Lower lobe of right lung (tissue), 2 donors: Measurements from ENCODE around the gene CTNNA3. TPM values are rescaled to one million over a fixed set of nuclear protein-coding genes. Genes with fewer than 3 reads are reported as not detected.
"Not testable (repeated sequence)": the region's sequence is repeated elsewhere in the genome, so short reads cannot be mapped to it uniquely, and the experiment has no call there.

Experiments used
- ATAC-seq, 2 donors: fragments of 200-7000 bp; cut with Tn5 transposase; one replicate each; pipeline ENCODE4 v1.9.1; 2020 to 2022; ENCODE audit warnings: mild to moderate bottlenecking in 2 of 2, moderate library complexity in 2 of 2
- DNase-seq: peaks from one replicate; pipeline ENCODE4 v3.0.0-alpha.2; 2020
- H3K27ac ChIP-seq: fragments of 200-600 bp; one replicate; pipeline ENCODE4 v1.8.0; 2022
- H3K27me3 ChIP-seq: fragments of 200-600 bp; one replicate; pipeline ENCODE4 v1.8.0; 2022; ENCODE audit warnings: low read depth
- H3K36me3 ChIP-seq: fragments of 200-600 bp; one replicate; pipeline ENCODE4 v1.8.0; 2022; ENCODE audit warnings: mild to moderate bottlenecking
- H3K4me1 ChIP-seq: fragments of 200-600 bp; one replicate; pipeline ENCODE4 v1.8.0; 2022
- H3K4me3 ChIP-seq: fragments of 200-600 bp; one replicate; pipeline ENCODE4 v1.8.0; 2022; ENCODE audit warnings: mild to moderate bottlenecking
- H3K9me3 ChIP-seq: fragments of 200-600 bp; one replicate; pipeline ENCODE4 v1.8.0; 2022
- CTCF ChIP-seq: fragments of 200-600 bp; IDR thresholded peaks from one replicate; pipeline ENCODE4 v1.8.0; 2022; ENCODE audit warnings: antibody characterized with exemption, mild to moderate bottlenecking
- intact Hi-C: fragments of 100-400 bp; cut with DNase I; formaldehyde crosslinking; loops from one replicate; pipeline ENCODE4 v1.11.0; 2022
- long read RNA-seq: library from polyadenylated mRNA; unstranded; transcript quantifications from one replicate; pipeline ENCODE4 v2.0.0, GENCODE V29; 2021
- total RNA-seq: library from RNA; stranded (reverse); fragmentation: NEBNext Ultra II Directional; extraction: Animal tissue kit (Norgen Biotek cat#: 25700); gene quantifications from one replicate; pipeline ENCODE4 v1.2.1, GENCODE V29; 2021
- donor health status: DM: no; HTN: yes; CAD: no; lungs with severe emphysema.

Gene CTNNA3
- not detected for total RNA-seq
- long read RNA-seq, partial matches to known transcripts, result 0 of 2 reads
- long read RNA-seq, other reads (novel, unspliced or antisense), result 2 of 2 reads

GRCh38 chr10:67696029-67696428, at the start of gene CTNNA3:
Gene CTNNA3, minus strand, starts transcription at chr10:67696195.
- DNase-seq (no peak), ATAC-seq (no peak)
- Histone ChIP-seq H3K9me3 (no peaks in the 10 kb centered on the region), H3K4me3 (no peak within 1 kb of the TSS), H3K36me3 (no peaks in the 10 kb centered on the region), H3K27ac (no peak within 1 kb of the TSS), H3K27me3 (peaks cover 9% of the 10 kb centered on the region), H3K4me1 (no peaks in the 10 kb centered on the region)
- intact Hi-C loops, result loop anchor here (5.0 kb wide), 1 partner anchor 81 kb away; no protein-coding TSS in a partner anchor
- TF ChIP-seq CTCF, result no peak

DNA sequence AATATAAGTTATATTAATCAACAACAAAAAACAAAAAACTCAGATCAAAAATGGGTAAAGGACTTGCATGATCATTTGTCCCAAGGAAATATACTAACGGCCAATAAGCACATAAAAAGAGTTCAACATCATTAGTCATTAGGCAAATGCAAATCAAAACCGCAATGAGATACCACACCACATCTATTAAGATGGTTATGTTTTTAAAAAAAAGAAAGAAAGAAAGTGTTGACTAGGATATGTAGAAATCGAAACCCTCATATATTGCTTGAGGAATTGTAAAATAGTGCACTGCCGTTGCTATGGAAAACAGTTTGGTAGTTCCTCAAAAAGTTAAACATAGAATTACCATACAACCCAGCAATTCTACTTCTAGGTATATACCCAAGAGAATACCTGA, 39.4 kb upstream of the CTNNA3 start:
- intact Hi-C loops, result no loop called here
- no peaks in the 10 kb centered on the region for H3K9me3 ChIP-seq
- H3K4me1 ChIP-seq, result no peaks in the 10 kb centered on the region
- TF ChIP-seq CTCF, result no peak
- ATAC-seq (no peak), DNase-seq (no peak)
- peaks cover 7% of the 10 kb centered on the region for H3K27me3 ChIP-seq
- H3K36me3 ChIP-seq, result no peaks in the 10 kb centered on the region
- H3K27ac ChIP-seq, result no peak overlapping the region
- H3K4me3 ChIP-seq, result no peak overlapping the region

DNA sequence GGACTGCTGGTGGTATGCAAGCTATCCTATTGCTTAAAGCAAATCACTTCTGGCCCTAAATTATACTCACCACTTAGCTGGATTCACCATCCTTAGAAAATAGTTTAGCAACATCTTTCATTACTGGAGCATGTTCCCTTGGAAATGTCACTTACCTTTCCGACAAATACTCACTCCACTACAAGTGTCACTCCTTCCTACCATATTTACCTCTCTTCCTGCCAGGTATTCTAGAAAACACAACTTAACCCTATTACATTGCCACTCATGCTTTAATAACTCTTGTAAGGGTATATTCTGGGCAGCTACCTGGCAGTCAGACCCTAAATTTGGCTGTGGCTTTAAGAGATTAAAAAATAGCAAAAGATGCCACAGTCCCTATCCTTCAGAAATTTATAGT, 37.5 kb upstream of the CTNNA3 start:
- DNase-seq (no peak), ATAC-seq (no peak)
- no peak overlapping the region for H3K4me3 ChIP-seq
- no peak overlapping the region for H3K27ac ChIP-seq
- peaks cover 7% of the 10 kb centered on the region for H3K27me3 ChIP-seq
- intact Hi-C loops, result no loop called here
- H3K9me3 ChIP-seq, result no peaks in the 10 kb centered on the region
- no peaks in the 10 kb centered on the region for H3K4me1 ChIP-seq
- no peak for TF ChIP-seq CTCF
- H3K36me3 ChIP-seq, result no peaks in the 10 kb centered on the region

- ATAC-seq, result no peak
- Histone ChIP-seq H3K4me3 (no peak overlapping the region), H3K36me3 (no peaks in the 10 kb centered on the region), H3K27me3 (no peaks in the 10 kb centered on the region), H3K9me3 (no peaks in the 10 kb centered on the region), H3K4me1 (no peaks in the 10 kb centered on the region), H3K27ac (no peak overlapping the region)
- no peak for DNase-seq
- intact Hi-C loops, result no loop called here
- TF ChIP-seq CTCF, result no peak
Measured at GRCh38 chr10:67725567-67725966, 29.6 kb upstream of the CTNNA3 start.

GRCh38 chr10:67723601-67724000, 27.6 kb upstream of the CTNNA3 start:
- no peak overlapping the region for H3K27ac ChIP-seq
- TF ChIP-seq CTCF, result no peak
- no peaks in the 10 kb centered on the region for H3K9me3 ChIP-seq
- DNase-seq, result no peak
- intact Hi-C loops, result no loop called here
- no peaks in the 10 kb centered on the region for H3K36me3 ChIP-seq
- H3K4me3 ChIP-seq, result no peak overlapping the region
- no peaks in the 10 kb centered on the region for H3K27me3 ChIP-seq
- no peak for ATAC-seq
- H3K4me1 ChIP-seq, result no peaks in the 10 kb centered on the region

- no peak for ATAC-seq
- no peaks in the 10 kb centered on the region for H3K36me3 ChIP-seq
- no peaks in the 10 kb centered on the region for H3K27me3 ChIP-seq
- intact Hi-C loops, result no loop called here
- no peak for DNase-seq
- H3K9me3 ChIP-seq, result no peaks in the 10 kb centered on the region
- no peak for TF ChIP-seq CTCF
- H3K4me3 ChIP-seq, result no peak overlapping the region
- H3K4me1 ChIP-seq, result no peaks in the 10 kb centered on the region
- no peak overlapping the region for H3K27ac ChIP-seq
Measured at GRCh38 chr10:67722113-67722512, 26.1 kb upstream of the CTNNA3 start.

DNA sequence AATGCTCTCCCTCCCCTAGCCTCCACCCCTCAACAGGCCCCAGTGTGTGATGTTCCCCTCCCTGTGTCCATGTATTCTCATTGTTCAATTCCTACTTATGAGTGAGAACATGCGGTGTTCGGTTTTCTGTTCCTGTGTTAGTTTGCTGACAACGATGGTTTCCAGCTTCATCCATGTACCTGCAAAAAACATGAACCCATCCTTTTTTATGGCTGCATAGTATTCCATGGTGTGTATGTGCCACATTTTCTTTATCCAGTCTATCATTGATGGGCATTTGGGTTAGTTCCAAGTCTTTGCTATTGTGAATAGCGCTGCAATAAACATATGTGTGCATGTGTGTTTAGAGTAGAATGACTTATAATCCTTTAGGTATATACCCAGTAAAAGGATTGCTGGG, 20.5 kb upstream of the CTNNA3 start:
- DNase-seq, H3K27ac ChIP-seq, H3K36me3 ChIP-seq, intact Hi-C loops, H3K27me3 ChIP-seq, H3K9me3 ChIP-seq, H3K4me3 ChIP-seq, ATAC-seq, H3K4me1 ChIP-seq: not testable (repeated sequence)
